MG63 (cell line): ENCODE results near the gene MKX. TPM values are rescaled to one million over a fixed set of nuclear protein-coding genes. Genes with fewer than 3 reads are reported as not detected.

Source experiments
- DNase-seq: peaks from one replicate; pipeline ENCODE4 v3.0.0-alpha.2; 2020
- H3K27me3 ChIP-seq: fragments of 250-450 bp; sonication (Bioruptor Pico); 2 replicates; pipeline ENCODE4 v1.5.1; 2020; ENCODE audit warnings: mild to moderate bottlenecking, moderate library complexity
- H3K36me3 ChIP-seq: fragments of 250-450 bp; sonication (Bioruptor Pico); 2 replicates; pipeline ENCODE4 v1.5.1; 2020; ENCODE audit warnings: mild to moderate bottlenecking, moderate library complexity
- H3K4me3 ChIP-seq: fragments of 250-450 bp; sonication (Bioruptor Pico); 2 replicates; pipeline ENCODE4 v1.5.1; 2020; ENCODE audit warnings: mild to moderate bottlenecking, moderate library complexity
- H3K9me3 ChIP-seq: fragments of 250-450 bp; sonication (Bioruptor Pico); 2 replicates; pipeline ENCODE4 v1.5.1; 2020; ENCODE audit warnings: mild to moderate bottlenecking, moderate library complexity
- total RNA-seq: library from RNA; depleted of rRNA; stranded (reverse); fragments of >200 nt; shearing (Covaris generic); gene quantifications from 2 replicates; pipeline ENCODE4 v1.2.3, GENCODE V29; 2014; ENCODE audit warnings: low replicate concordance

MKX gene
- total RNA-seq, 1 experiment from 2014 or later, result 33.7 TPM

GRCh38 chr10:27680691-27681605 lies 64.7 kb downstream of the MKX start:
- peak; percentile 38 for DNase-seq
- Histone ChIP-seq H3K9me3 (no peaks in the 10 kb centered on the region), H3K27me3 (no peaks in the 10 kb centered on the region), H3K36me3 (peaks cover 57% of the 10 kb centered on the region), H3K4me3 (no peak overlapping the region)

- Histone ChIP-seq H3K4me3 (no peak overlapping the region), H3K27me3 (no peaks in the 10 kb centered on the region), H3K36me3 (peaks cover 55% of the 10 kb centered on the region), H3K9me3 (no peaks in the 10 kb centered on the region)
- DNase-seq, result no peak
These were observed 65.5 kb downstream of the MKX start for GRCh38 chr10:27680006-27680557.

- Histone ChIP-seq H3K9me3 (no peaks in the 10 kb centered on the region), H3K4me3 (no peak overlapping the region), H3K27me3 (no peaks in the 10 kb centered on the region), H3K36me3 (peaks cover 55% of the 10 kb centered on the region)
- no peak for DNase-seq
These were observed 66.2 kb downstream of the MKX start for GRCh38 chr10:27679369-27679912.

GRCh38 chr10:27678166-27678565 lies 67.5 kb downstream of the MKX start:
- peaks cover 58% of the 10 kb centered on the region for H3K36me3 ChIP-seq
- H3K9me3 ChIP-seq, result no peaks in the 10 kb centered on the region
- no peak overlapping the region for H3K4me3 ChIP-seq
- no peak for DNase-seq
- no peaks in the 10 kb centered on the region for H3K27me3 ChIP-seq

- no peaks in the 10 kb centered on the region for H3K9me3 ChIP-seq
- no peaks in the 10 kb centered on the region for H3K27me3 ChIP-seq
These were observed 72.6 kb downstream of the MKX start for GRCh38 chr10:27673065-27673464.

GRCh38 chr10:27671821-27672220 lies 73.8 kb downstream of the MKX start:
- DNase-seq, result no peak
- H3K36me3 ChIP-seq, result peaks cover 40% of the 10 kb centered on the region
- H3K9me3 ChIP-seq, result no peaks in the 10 kb centered on the region
- H3K27me3 ChIP-seq, result no peaks in the 10 kb centered on the region
- H3K4me3 ChIP-seq, result no peak overlapping the region

More at GRCh38 chr10:27673065-27673464, 72.6 kb downstream of the MKX start:
- peaks cover 46% of the 10 kb centered on the region for H3K36me3 ChIP-seq
- DNase-seq, result no peak
- H3K4me3 ChIP-seq, result no peak overlapping the region

- H3K36me3 ChIP-seq, result peaks cover 11% of the 10 kb centered on the region
- H3K27me3 ChIP-seq, result no peaks in the 10 kb centered on the region
- no peak overlapping the region for H3K4me3 ChIP-seq
- no peaks in the 10 kb centered on the region for H3K9me3 ChIP-seq
- no peak for DNase-seq
These were observed 81.2 kb downstream of the MKX start for GRCh38 chr10:27664461-27664860.

GRCh38 chr10:27663621-27664020 lies 82.0 kb downstream of the MKX start:
- H3K4me3 ChIP-seq, result no peak overlapping the region
- H3K27me3 ChIP-seq, result no peaks in the 10 kb centered on the region
- no peak for DNase-seq
- H3K9me3 ChIP-seq, result no peaks in the 10 kb centered on the region
- peaks cover 11% of the 10 kb centered on the region for H3K36me3 ChIP-seq

GRCh38 chr10:27661514-27662286 lies 83.9 kb downstream of the MKX start:
- H3K9me3 ChIP-seq, result no peaks in the 10 kb centered on the region
- H3K36me3 ChIP-seq, result peaks cover 11% of the 10 kb centered on the region
- peak; percentile 66 for DNase-seq
- H3K4me3 ChIP-seq, result no peak overlapping the region
- H3K27me3 ChIP-seq, result no peaks in the 10 kb centered on the region

- Histone ChIP-seq H3K27me3 (no peaks in the 10 kb centered on the region), H3K9me3 (no peaks in the 10 kb centered on the region), H3K4me3 (no peak overlapping the region), H3K36me3 (peaks cover 11% of the 10 kb centered on the region)
- DNase-seq, result no peak
These were observed 84.9 kb downstream of the MKX start for GRCh38 chr10:27660711-27661110.

- no peak overlapping the region for H3K4me3 ChIP-seq
- H3K36me3 ChIP-seq, result peaks cover 11% of the 10 kb centered on the region
- no peaks in the 10 kb centered on the region for H3K9me3 ChIP-seq
- no peak for DNase-seq
- H3K27me3 ChIP-seq, result no peaks in the 10 kb centered on the region
These were observed 85.4 kb downstream of the MKX start for GRCh38 chr10:27660268-27660667.

GRCh38 chr10:27659786-27660185 lies 85.8 kb downstream of the MKX start:
- Histone ChIP-seq H3K9me3 (no peaks in the 10 kb centered on the region), H3K4me3 (no peak overlapping the region), H3K36me3 (peaks cover 11% of the 10 kb centered on the region), H3K27me3 (no peaks in the 10 kb centered on the region)
- DNase-seq, result peak; percentile 54

- no peak overlapping the region for H3K4me3 ChIP-seq
- no peaks in the 10 kb centered on the region for H3K27me3 ChIP-seq
- no peaks in the 10 kb centered on the region for H3K9me3 ChIP-seq
- peaks cover 11% of the 10 kb centered on the region for H3K36me3 ChIP-seq
- DNase-seq, result peak; percentile 54
These were observed 86.8 kb downstream of the MKX start for GRCh38 chr10:27658788-27659187.

- H3K36me3 ChIP-seq, result no peaks in the 10 kb centered on the region; the same call in none of the 2 replicates
- no peaks in the 10 kb centered on the region for H3K9me3 ChIP-seq
- no peak overlapping the region for H3K4me3 ChIP-seq
- H3K27me3 ChIP-seq, result no peaks in the 10 kb centered on the region
- DNase-seq, result no peak
These were observed 90.3 kb downstream of the MKX start for GRCh38 chr10:27655296-27655695.

- H3K27me3 ChIP-seq, result no peaks in the 10 kb centered on the region
- H3K36me3 ChIP-seq, result no peaks in the 10 kb centered on the region; the same call in 1 of the 2 replicates
- DNase-seq, result no peak
- no peaks in the 10 kb centered on the region for H3K9me3 ChIP-seq
- no peak overlapping the region for H3K4me3 ChIP-seq
These were observed 91.3 kb downstream of the MKX start for GRCh38 chr10:27654284-27654683.

GRCh38 chr10:27646604-27647175 lies 98.9 kb downstream of the MKX start:
- H3K4me3 ChIP-seq, result no peak overlapping the region
- no peaks in the 10 kb centered on the region for H3K36me3 ChIP-seq
- H3K27me3 ChIP-seq, result no peaks in the 10 kb centered on the region
- no peak for DNase-seq
- H3K9me3 ChIP-seq, result peaks cover 10% of the 10 kb centered on the region

GRCh38 chr10:27646194-27646593 lies 99.4 kb downstream of the MKX start:
- Histone ChIP-seq H3K27me3 (no peaks in the 10 kb centered on the region), H3K36me3 (no peaks in the 10 kb centered on the region), H3K9me3 (peaks cover 15% of the 10 kb centered on the region), H3K4me3 (no peak overlapping the region)
- DNase-seq, result no peak
